Measurements from ENCODE around the gene AGPAT3. TPM values are rescaled to one million over a fixed set of nuclear protein-coding genes. Genes with fewer than 3 reads are reported as not detected.

The AGPAT3 gene
- total RNA-seq, 4 donors from 2014 or later: 31.7 to 35.7 (median 33.0) TPM

- H3K27me3 ChIP-seq: no peaks in the 10 kb centered on the region
- peaks cover 0 to 9% (median 3%) of the 10 kb centered on the region in 3 donors for H3K9me3 ChIP-seq
- peaks cover 5 to 46% (median 8%) of the 10 kb centered on the region in 3 donors for H3K4me1 ChIP-seq
- no peak overlapping the region for H3K4me3 ChIP-seq
- intact Hi-C loops (cut with DNase I): no loop called here
- H3K36me3 ChIP-seq: peaks cover 0 to 36% (median 0%) of the 10 kb centered on the region in 3 donors
- no peak overlapping the region for H3K27ac ChIP-seq
- no peak for DNase-seq
- WGBS, 2 donors: 31 to 62% methylated on average over 8 to 13 of the region's 21 CpGs
- TF ChIP-seq POLR2A (IDR thresholded peaks at IDR 0.05): no peak
- TF ChIP-seq, protein P1, sequence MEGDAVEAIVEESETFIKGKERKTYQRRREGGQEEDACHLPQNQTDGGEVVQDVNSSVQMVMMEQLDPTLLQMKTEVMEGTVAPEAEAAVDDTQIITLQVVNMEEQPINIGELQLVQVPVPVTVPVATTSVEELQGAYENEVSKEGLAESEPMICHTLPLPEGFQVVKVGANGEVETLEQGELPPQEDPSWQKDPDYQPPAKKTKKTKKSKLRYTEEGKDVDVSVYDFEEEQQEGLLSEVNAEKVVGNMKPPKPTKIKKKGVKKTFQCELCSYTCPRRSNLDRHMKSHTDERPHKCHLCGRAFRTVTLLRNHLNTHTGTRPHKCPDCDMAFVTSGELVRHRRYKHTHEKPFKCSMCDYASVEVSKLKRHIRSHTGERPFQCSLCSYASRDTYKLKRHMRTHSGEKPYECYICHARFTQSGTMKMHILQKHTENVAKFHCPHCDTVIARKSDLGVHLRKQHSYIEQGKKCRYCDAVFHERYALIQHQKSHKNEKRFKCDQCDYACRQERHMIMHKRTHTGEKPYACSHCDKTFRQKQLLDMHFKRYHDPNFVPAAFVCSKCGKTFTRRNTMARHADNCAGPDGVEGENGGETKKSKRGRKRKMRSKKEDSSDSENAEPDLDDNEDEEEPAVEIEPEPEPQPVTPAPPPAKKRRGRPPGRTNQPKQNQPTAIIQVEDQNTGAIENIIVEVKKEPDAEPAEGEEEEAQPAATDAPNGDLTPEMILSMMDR (IDR thresholded peaks at IDR 0.05): no peak
Observed at GRCh38 chr21:43911015-43911934, 46.3 kb downstream of the AGPAT3 start.

DNA sequence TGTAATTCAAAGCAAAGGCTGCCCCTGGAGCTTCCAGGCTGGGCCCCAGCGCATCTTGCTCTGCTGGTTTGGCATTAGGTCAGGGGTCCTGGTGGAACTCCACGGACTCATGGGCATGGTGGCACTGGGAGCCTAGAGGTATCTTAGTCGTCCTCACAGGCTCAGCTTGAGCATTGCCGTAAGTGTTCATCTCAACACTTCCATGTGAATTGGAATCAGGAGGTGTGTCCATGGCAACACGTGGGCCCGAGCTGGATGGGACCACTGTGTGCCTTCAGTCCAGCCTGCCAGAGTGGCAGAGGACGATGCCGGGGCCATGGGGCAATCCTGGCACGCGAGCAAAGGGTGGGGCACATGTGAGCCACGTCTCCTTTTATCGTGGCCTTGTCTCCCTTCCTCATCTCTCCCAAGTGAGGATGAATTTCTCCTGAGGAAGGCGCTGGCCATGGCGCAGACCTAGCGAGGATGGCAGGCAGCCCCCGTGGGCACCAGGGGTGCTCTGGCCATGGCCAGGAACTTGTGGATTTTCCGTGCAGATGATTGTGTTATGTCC lies 47.0 kb downstream of the AGPAT3 start:
- DNase-seq: no peak
- no peak overlapping the region for H3K27ac ChIP-seq
- no peaks in the 10 kb centered on the region for H3K27me3 ChIP-seq
- TF ChIP-seq POLR2A (IDR thresholded peaks at IDR 0.05): no peak
- TF ChIP-seq, protein P1 (IDR thresholded peaks at IDR 0.05): no peak
- peaks cover 0 to 9% (median 3%) of the 10 kb centered on the region in 3 donors for H3K9me3 ChIP-seq
- H3K4me1 ChIP-seq: peaks cover 5 to 53% (median 8%) of the 10 kb centered on the region in 3 donors
- no peak overlapping the region for H3K4me3 ChIP-seq
- peaks cover 0 to 28% (median 0%) of the 10 kb centered on the region in 3 donors for H3K36me3 ChIP-seq
- 93 to 94% methylated on average over 17 of the region's 17 CpGs for WGBS, 2 donors
- intact Hi-C loops (cut with DNase I): no loop called here

- intact Hi-C loops (cut with DNase I): no loop called here
- TF ChIP-seq, protein P1 (IDR thresholded peaks at IDR 0.05): no peak
- no peak for TF ChIP-seq POLR2A (IDR thresholded peaks at IDR 0.05)
- H3K4me3 ChIP-seq: no peak overlapping the region
- 89 to 91% methylated on average over 7 to 9 of the region's 9 CpGs for WGBS, 2 donors
- peaks cover 0 to 23% (median 0%) of the 10 kb centered on the region in 3 donors for H3K36me3 ChIP-seq
- H3K9me3 ChIP-seq: peaks cover 0 to 9% (median 3%) of the 10 kb centered on the region in 3 donors
- H3K27ac ChIP-seq: no peak overlapping the region
- no peaks in the 10 kb centered on the region for H3K27me3 ChIP-seq
- peaks cover 5 to 58% (median 8%) of the 10 kb centered on the region in 3 donors for H3K4me1 ChIP-seq
- no peak for DNase-seq
Observed at GRCh38 chr21:43912500-43912899, 47.5 kb downstream of the AGPAT3 start.

- Histone ChIP-seq H3K27me3 (no peaks in the 10 kb centered on the region), H3K4me1 (peaks cover 4 to 54% (median 5%) of the 10 kb centered on the region in 3 donors), H3K4me3 (no peak overlapping the region), H3K27ac (no peak overlapping the region), H3K36me3 (peaks cover 0 to 22% (median 0%) of the 10 kb centered on the region in 3 donors), H3K9me3 (peaks cover 0 to 9% (median 3%) of the 10 kb centered on the region in 3 donors)
- TF ChIP-seq, protein P1 (IDR thresholded peaks at IDR 0.05): no peak
- no peak for TF ChIP-seq POLR2A (IDR thresholded peaks at IDR 0.05)
- 93 to 96% methylated on average over 2 to 3 of the region's 3 CpGs for WGBS, 2 donors
- intact Hi-C loops (cut with DNase I): no loop called here
- no peak for DNase-seq
Observed at GRCh38 chr21:43912910-43913309, 47.9 kb downstream of the AGPAT3 start.

DNA sequence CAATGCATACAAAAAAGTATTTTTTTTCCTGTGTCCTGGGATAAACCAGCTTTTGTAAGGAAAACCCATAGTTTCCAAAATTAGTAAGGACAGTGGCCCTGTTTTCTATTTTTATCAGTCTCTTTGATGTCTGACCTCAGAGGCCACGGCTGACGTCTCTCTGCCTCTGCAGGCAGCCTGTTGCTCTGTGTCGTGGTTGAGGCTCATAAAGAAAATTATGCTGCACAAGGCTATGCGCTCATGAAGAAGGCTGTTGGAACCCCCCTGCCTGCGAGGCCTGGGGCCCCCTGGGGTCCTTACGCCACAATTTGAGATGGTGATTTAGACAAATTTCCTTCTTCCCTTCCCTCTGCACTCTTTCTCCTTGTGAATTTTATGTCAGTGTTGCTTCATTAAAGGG lies 48.9 kb downstream of the AGPAT3 start:
- 61 to 84% methylated on average over 6 of the region's 6 CpGs for WGBS, 2 donors
- Histone ChIP-seq H3K27ac (peak overlapping the region in 1 of 4 donors; percentile 12), H3K4me3 (no peak overlapping the region), H3K4me1 (peaks cover 0 to 51% (median 5%) of the 10 kb centered on the region in 3 donors), H3K27me3 (no peaks in the 10 kb centered on the region), H3K9me3 (peaks cover 0 to 9% (median 3%) of the 10 kb centered on the region in 3 donors), H3K36me3 (peaks cover 0 to 22% (median 0%) of the 10 kb centered on the region in 3 donors)
- DNase-seq: no peak
- TF ChIP-seq, protein P1 (IDR thresholded peaks at IDR 0.05): no peak
- no peak for TF ChIP-seq POLR2A (IDR thresholded peaks at IDR 0.05)
- intact Hi-C loops (cut with DNase I): no loop called here

Measured in esophagus squamous epithelium (tissue), 5 donors.